GM21786 (cell line): ENCODE measurements around the gene PAPPA.

ENCODE experiments used
- ATAC-seq: cut with Tn5 transposase; IDR thresholded peaks from one replicate; pipeline ENCODE4 v1.9.1; 2021; ENCODE audit not compliant: unreplicated experiment

The PAPPA gene

GRCh38 chr9:116313638-116314037 is 160.0 kb downstream of the PAPPA start:
- no peak for ATAC-seq

GRCh38 chr9:116316246-116316645 is 162.7 kb downstream of the PAPPA start:
- no peak for ATAC-seq

- ATAC-seq: no peak
Observed at GRCh38 chr9:116317503-116317902, 163.9 kb downstream of the PAPPA start.

GRCh38 chr9:116318468-116319374 is 165.1 kb downstream of the PAPPA start:
- no peak for ATAC-seq

- no peak for ATAC-seq
Observed at GRCh38 chr9:116319480-116319879, 165.9 kb downstream of the PAPPA start.

GRCh38 chr9:116320290-116320689 is 166.7 kb downstream of the PAPPA start:
- no peak for ATAC-seq

- no peak for ATAC-seq
Observed at GRCh38 chr9:116322521-116322920, 168.9 kb downstream of the PAPPA start.

DNA sequence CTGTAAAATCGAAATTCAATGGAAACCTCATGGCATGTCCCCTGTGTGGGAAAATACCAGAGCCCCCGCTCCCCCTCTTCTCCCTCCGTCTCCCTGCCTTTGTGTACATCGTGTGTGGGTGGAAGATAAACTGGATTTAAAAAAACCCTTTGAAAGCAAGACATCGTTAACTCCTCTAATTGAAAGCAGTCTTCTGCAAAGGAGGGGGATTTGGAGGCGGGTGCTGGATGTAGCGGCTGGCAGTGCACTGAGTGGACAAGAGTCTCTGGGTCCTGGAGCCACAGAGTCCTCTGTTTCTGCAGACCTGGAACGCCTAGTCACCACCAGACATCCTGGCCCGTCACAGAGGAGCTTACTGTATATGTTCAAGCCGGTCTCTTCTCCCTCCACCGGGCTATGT is 169.4 kb downstream of the PAPPA start:
- no peak for ATAC-seq

- ATAC-seq: no peak
Observed at GRCh38 chr9:116323571-116323970, 170.0 kb downstream of the PAPPA start.

GRCh38 chr9:116325924-116326323 is 172.3 kb downstream of the PAPPA start:
- no peak for ATAC-seq

GRCh38 chr9:116327701-116328405 is 174.3 kb downstream of the PAPPA start:
- ATAC-seq: no peak

- no peak for ATAC-seq
Observed at GRCh38 chr9:116329470-116329869, 175.9 kb downstream of the PAPPA start.

DNA sequence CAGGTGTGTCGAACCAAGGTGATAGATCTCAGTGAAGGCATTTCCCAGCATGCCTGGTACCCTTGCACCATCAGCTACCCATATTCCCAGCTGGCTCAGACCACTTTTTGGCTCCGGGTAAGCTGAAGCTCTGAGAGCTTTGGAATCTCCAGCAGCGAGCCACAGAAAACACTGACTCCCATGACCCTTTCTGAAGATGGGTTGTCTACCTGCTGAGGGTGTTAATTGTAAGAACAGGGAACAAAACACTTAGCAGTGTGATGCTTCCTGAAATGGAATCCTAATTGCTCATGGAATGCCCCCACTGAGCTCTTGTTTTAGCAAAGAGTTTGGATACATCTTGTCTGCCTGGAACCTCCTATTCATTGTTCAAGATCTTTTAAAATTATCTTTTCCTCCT is 177.7 kb downstream of the PAPPA start:
- ATAC-seq: no peak

GRCh38 chr9:116332090-116332489 is 178.5 kb downstream of the PAPPA start:
- ATAC-seq: no peak

DNA sequence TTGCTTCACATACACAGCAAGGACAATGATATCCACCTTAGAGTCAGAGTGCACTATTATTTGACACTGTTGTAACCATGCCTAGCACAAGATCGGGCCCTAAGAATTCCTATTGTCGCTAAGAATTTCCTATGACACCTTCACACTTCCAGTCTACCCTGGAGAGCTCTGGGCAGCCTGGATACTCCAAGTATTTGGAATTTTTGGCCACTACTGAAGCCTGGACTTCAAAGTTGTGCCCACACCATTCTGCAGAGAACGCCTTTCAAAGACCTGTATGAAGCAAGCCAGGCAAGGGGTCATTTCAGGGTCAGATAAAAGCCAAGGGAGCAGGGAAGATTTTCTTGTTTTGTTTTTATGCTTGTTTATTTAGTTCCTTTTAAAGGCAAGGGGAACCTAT is 179.7 kb downstream of the PAPPA start:
- no peak for ATAC-seq

DNA sequence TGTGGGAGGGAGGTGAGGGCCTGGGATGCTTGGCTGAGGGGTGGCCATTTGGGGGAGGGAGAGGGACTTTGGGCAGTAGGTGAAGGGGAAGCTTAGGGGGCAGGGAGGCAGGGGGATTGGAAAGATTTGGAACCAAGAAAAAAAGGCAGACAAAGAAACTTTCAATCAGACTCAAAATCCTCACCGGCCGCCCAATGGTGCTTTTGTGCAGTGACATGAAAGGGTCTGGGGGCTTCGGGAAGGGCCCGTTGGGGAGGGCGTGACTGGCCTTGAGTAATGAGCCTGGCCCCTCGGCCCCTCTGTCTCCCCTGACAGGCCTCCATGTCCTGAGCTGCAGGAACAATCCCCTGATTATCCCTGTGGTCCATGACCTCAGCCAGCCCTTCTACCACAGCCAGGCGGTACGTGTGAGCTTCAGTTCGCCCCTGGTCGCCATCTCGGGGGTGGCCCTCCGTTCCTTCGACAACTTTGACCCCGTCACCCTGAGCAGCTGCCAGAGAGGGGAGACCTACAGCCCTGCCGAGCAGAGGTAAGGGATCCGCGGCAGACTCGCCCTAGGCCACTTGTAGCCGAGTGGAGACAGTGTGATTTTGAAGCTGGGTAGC is 181.1 kb downstream of the PAPPA start:
- ATAC-seq: no peak

DNA sequence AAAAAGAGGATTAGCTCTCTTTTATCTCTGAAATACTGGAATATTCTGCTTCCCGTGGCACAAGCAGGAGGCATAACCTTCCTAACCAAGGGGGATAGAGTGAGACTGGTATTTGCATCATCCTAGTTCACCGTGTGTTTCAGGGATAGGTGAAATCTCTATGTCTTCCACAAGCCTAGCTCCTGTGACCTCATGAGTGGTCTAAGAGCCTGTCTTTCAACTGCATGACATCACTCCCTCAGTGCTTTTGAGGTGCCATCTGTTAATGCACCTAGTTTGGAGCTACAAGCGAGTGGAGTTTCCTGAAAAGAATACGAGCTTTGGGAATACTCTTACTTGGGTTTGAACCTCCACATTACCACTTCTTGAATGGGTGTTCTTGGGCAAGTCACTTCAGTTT is 181.8 kb downstream of the PAPPA start:
- no peak for ATAC-seq

GRCh38 chr9:116336133-116336862 is 182.7 kb downstream of the PAPPA start:
- no peak for ATAC-seq

GRCh38 chr9:116337015-116337414 is 183.4 kb downstream of the PAPPA start:
- ATAC-seq: no peak

DNA sequence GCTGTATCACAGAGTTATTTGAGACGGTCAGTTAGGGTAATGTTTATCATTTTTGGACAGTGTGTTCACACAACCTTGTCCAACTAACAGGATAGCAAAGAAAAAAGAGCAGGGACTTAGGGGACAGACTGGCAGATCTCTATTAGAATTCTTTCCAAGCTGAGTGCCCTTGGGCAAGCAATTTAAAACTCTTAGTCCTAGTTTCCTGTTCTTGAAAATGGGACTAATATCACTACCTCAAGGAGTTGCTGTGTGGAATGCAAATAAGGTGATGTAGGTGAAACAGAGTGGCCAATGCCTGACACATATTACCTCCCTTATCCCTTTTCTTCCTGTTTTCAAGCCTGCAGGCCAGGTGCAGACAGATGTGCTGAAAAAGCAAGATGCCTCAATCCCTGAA is 186.7 kb downstream of the PAPPA start:
- ATAC-seq: no peak

GRCh38 chr9:116342061-116342460 is 188.5 kb downstream of the PAPPA start:
- ATAC-seq: no peak
